Breast epithelium (tissue), 4 donors: Measurements from ENCODE around the gene TPCN2. TPM values are rescaled to one million over a fixed set of nuclear protein-coding genes. Genes with fewer than 3 reads are reported as not detected.

Experiments
- DNase-seq, 2 donors: peaks; one replicate each; pipeline ENCODE4 v3.0.0-alpha.2; 2019; ENCODE audit warnings: low spot score in 2 of 2
- H3K27ac ChIP-seq, 2 donors: fragments of 200-600 bp; sonication (generic) in 1 of 2; one replicate each; pipeline ENCODE4 v1.5.1; 2016 to 2019; ENCODE audit warnings: mild to moderate bottlenecking in 1 of 2
- H3K27me3 ChIP-seq, 2 donors: fragments of 200-600 bp; sonication (generic) in 1 of 2; one replicate each; pipeline versions ENCODE4 v1.5.1 to v1.6.0; 2017 to 2019; ENCODE audit warnings: control low read depth in 1 of 2, mild to moderate bottlenecking in 1 of 2
- H3K36me3 ChIP-seq: fragments of 200-600 bp; one replicate; pipeline ENCODE4 v1.5.1; 2019
- H3K4me1 ChIP-seq, 2 donors: fragments of 200-600 bp; sonication (generic); one replicate each; pipeline ENCODE4 v1.5.1; 2016 to 2019; ENCODE audit warnings: control low read depth in 1 of 2
- H3K4me3 ChIP-seq, 3 donors: fragments of 200-600 bp; sonication (generic); 1 replicate in 2 of 3; 2 replicates in 1 of 3; pipeline ENCODE4 v1.5.1; 2016 to 2019; ENCODE audit warnings: mild to moderate bottlenecking in 3 of 3, moderate library complexity in 2 of 3
- H3K9me3 ChIP-seq, 2 donors: fragments of 200-600 bp; sonication (generic) in 1 of 2; one replicate each; pipeline ENCODE4 v1.5.1; 2016 to 2019; ENCODE audit warnings: control low read depth in 1 of 2
- CTCF ChIP-seq, 3 donors: fragments of 450-650 bp; IDR thresholded peaks; one replicate each; pipeline ENCODE4 v1.5.1; 2016 to 2017; ENCODE audit warnings: antibody characterized with exemption in 3 of 3, mild to moderate bottlenecking in 3 of 3, moderate library complexity in 3 of 3
- POLR2A ChIP-seq: fragments of 450-650 bp; IDR thresholded peaks from one replicate; pipeline ENCODE4 v1.6.1; 2016; ENCODE audit warnings: antibody characterized with exemption, mild to moderate bottlenecking, moderate library complexity
- POLR2AphosphoS5 ChIP-seq, 3 donors: sonication (generic); formaldehyde crosslinking; IDR thresholded peaks; one replicate each; pipeline ENCODE4 v1.6.1; 2017; ENCODE audit warnings: antibody characterized with exemption in 3 of 3
- intact Hi-C: fragments of 100-400 bp; cut with DNase I; formaldehyde crosslinking; loops from one replicate; pipeline ENCODE4 v1.15.1; 2023; ENCODE audit warnings: low total_unique reads
- total RNA-seq, 3 donors: library from RNA; depleted of rRNA; stranded (reverse); fragments of >200 nt; gene quantifications; one replicate each; pipeline ENCODE4 v1.1.0, GENCODE V29; 2016

Gene TPCN2
- total RNA-seq, 3 donors from 2014 or later = 13.0 to 18.0 (median 13.8) TPM

- no peaks in the 10 kb centered on the region for H3K27me3 ChIP-seq
- peaks cover 0 to 4% of the 10 kb centered on the region in 2 donors for H3K9me3 ChIP-seq
- DNase-seq = no peak
- no peak overlapping the region for H3K27ac ChIP-seq
- H3K4me3 ChIP-seq = no peak overlapping the region
- H3K4me1 ChIP-seq = peaks cover 0 to 8% of the 10 kb centered on the region in 2 donors
- intact Hi-C loops = no loop called here
- no peak for TF ChIP-seq POLR2AphosphoS5 (IDR thresholded peaks at IDR 0.05)
- TF ChIP-seq POLR2A = no peak
- TF ChIP-seq CTCF (IDR thresholded peaks at IDR 0.05) = no peak
- no peaks in the 10 kb centered on the region for H3K36me3 ChIP-seq
Observed at GRCh38 chr11:69152733-69153421, 104.1 kb downstream of the TPCN2 start.

- no peak overlapping the region for H3K4me3 ChIP-seq
- peaks cover 0 to 8% of the 10 kb centered on the region in 2 donors for H3K4me1 ChIP-seq
- H3K27ac ChIP-seq = no peak overlapping the region
- intact Hi-C loops = no loop called here
- no peak for DNase-seq
- H3K36me3 ChIP-seq = no peaks in the 10 kb centered on the region
- H3K9me3 ChIP-seq = peaks cover 0 to 4% of the 10 kb centered on the region in 2 donors
- no peak for TF ChIP-seq POLR2A
- TF ChIP-seq CTCF (IDR thresholded peaks at IDR 0.05) = no peak
- no peak for TF ChIP-seq POLR2AphosphoS5 (IDR thresholded peaks at IDR 0.05)
- H3K27me3 ChIP-seq = no peaks in the 10 kb centered on the region
Observed at GRCh38 chr11:69153661-69154060, 104.9 kb downstream of the TPCN2 start.

GRCh38 chr11:69154211-69154913 lies 105.6 kb downstream of the TPCN2 start:
- Histone ChIP-seq H3K4me3 (no peak overlapping the region), H3K36me3 (no peaks in the 10 kb centered on the region), H3K9me3 (peaks cover 0 to 4% of the 10 kb centered on the region in 2 donors), H3K4me1 (peaks cover 0 to 8% of the 10 kb centered on the region in 2 donors), H3K27me3 (no peaks in the 10 kb centered on the region), H3K27ac (no peak overlapping the region)
- TF ChIP-seq CTCF (IDR thresholded peaks at IDR 0.05) (no peak), POLR2A (no peak), POLR2AphosphoS5 (IDR thresholded peaks at IDR 0.05) (no peak)
- intact Hi-C loops = no loop called here
- no peak for DNase-seq

GRCh38 chr11:69154938-69155301 lies 106.2 kb downstream of the TPCN2 start:
- H3K4me1 ChIP-seq = peaks cover 0 to 8% of the 10 kb centered on the region in 2 donors
- H3K27me3 ChIP-seq = no peaks in the 10 kb centered on the region
- no peak overlapping the region for H3K4me3 ChIP-seq
- TF ChIP-seq POLR2A (no peak), POLR2AphosphoS5 (IDR thresholded peaks at IDR 0.05) (no peak), CTCF (IDR thresholded peaks at IDR 0.05) (no peak)
- DNase-seq = no peak
- H3K27ac ChIP-seq = no peak overlapping the region
- peaks cover 0 to 4% of the 10 kb centered on the region in 2 donors for H3K9me3 ChIP-seq
- intact Hi-C loops = no loop called here
- H3K36me3 ChIP-seq = no peaks in the 10 kb centered on the region
